Activated CD8-positive, alpha-beta memory T cell treated with anti-CD3 and anti-CD28 coated beads, Interleukin-2, amount 50 U/mL, for 24 hours (primary cell): ENCODE measurements around the gene ABL2.

Experiments
- DNase-seq: peaks from one replicate; pipeline ENCODE4 v3.0.0-alpha.2; 2020; ENCODE audit errors: extremely low read depth

Gene ABL2

GRCh38 chr1:179052776-179053175, 176.7 kb downstream of the ABL2 start:
- no peak for DNase-seq
